GM12801 (cell line): ENCODE measurements around the gene ZRANB1.

Experiments used
- CTCF ChIP-seq: IDR thresholded peaks from one replicate; pipeline ENCODE4 v1.5.1; 2011; ENCODE audit warnings: control low read depth; ENCODE audit not compliant: insufficient read length; ENCODE audit errors: extremely low read depth

Gene ZRANB1

DNA sequence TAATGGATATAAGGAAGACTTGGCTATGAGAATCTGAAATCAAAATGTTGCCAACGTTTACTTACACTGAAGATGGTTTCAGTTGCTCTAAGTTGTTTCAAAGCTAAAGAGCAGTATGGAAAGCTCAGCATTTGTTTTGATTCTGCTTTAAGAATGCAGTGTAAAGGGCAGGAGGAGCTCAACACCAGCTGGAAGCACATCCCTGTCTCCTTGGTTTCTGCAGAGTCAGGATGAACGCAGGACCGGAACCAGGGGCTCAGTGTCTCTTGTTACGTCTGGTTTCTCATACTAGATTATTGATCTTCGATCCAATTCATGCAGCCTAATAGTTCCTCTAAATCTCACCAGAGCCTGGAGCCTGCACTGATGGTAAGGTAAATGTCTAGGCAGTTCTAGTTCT, 24.1 kb downstream of the ZRANB1 start:
- TF ChIP-seq CTCF: no peak

GRCh38 chr10:124967255-124967654, 25.3 kb downstream of the ZRANB1 start:
- TF ChIP-seq CTCF: no peak

GRCh38 chr10:124971276-124971675, 29.4 kb downstream of the ZRANB1 start:
- TF ChIP-seq CTCF: no peak

DNA sequence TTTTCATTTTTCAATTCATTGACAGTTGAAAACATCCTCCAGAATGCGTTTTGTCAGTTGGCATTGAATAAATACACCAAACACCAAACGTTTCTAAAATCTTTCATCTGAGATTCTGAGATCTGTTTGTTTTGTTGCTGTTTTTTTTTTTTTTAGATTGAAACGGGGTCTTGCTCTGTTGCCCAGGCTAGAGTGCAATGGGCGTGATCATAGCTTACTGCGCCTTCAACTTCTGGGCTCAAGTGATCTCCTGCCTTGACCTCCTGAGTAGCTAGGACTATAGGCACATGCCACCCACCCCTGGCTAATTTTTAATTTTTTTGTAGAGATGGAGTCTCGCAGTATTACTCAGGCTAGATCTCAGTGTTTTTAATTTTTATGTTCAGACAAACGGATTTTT, 30.7 kb downstream of the ZRANB1 start:
- TF ChIP-seq CTCF: no peak

GRCh38 chr10:124974131-124974530, 32.2 kb downstream of the ZRANB1 start:
- TF ChIP-seq CTCF: no peak

DNA sequence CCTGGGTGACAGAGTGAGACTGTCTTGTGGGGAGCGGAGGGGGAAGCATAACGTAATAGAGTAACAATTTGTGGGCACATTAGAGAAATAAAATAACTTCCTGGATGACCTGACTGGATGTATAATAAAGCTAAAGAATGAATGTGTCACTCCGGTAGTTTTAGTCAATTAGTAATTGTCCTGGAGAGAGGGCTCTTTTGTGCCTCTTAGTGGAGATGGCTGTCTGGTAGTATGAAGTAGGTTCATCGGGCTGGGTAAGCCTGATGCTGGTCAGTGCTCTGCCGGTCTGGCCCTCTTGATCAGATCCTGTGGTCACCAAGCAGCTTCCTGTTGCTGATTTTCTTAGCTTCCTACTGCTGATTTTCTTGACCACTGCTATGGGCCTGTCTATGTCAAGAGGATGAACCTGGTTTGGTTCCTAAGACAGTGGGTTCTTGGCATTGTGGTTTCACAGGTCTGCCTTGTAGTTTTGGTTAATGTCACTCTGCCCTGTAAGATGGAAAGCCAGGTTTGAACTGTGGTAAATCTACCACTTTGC, 34.1 kb downstream of the ZRANB1 start:
- TF ChIP-seq CTCF: no peak

DNA sequence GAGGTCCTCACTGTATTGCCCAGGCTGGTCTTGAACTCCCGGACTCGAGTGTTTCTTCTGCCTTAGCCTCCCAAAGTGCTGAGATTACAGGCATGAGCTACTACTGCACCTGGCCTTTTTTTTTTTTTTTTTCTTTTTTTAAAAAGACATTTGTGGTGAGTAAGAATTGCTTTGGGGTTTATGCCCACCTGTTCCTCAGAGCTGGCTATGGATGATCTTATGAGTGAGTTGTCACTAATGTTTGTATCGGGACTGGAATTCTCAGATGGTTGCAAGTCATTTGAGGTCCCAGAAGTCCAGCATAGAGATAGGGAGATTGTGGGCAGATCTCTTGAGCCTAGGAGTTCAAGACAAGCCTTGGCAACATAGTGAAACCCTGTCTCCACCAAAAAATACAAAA, 35.2 kb downstream of the ZRANB1 start:
- no peak for TF ChIP-seq CTCF
